ENCODE data around the gene SORCS1. TPM values are rescaled to one million over a fixed set of nuclear protein-coding genes. Genes with fewer than 3 reads are reported as not detected.

Gene SORCS1
- total RNA-seq, 1 experiment from 2014 or later = not detected

DNA sequence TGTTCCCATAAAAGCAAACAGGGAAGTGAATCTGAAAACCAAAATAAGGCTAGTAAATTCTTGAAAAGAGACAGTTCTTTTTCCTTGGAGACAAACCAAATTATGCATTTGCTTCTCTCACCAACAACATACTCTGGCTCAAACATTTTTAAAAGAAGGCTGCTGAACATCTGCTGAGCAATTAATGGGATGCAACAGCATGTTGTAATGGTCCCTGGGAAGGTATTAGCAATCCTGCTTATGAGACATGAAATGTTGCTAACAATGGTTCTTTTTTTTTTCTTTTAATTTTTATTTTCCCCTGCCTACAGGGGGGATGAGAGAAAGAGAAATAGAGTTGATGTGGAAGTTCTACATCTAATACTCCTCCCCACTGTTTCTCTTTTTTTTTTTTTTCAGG is 572.1 kb downstream of the SORCS1 start:
- Mint-ChIP-seq H3K27ac (ENCODE audit: unreplicated experiment) (no peak overlapping the region), H3K4me1 (ENCODE audit: low read depth, unreplicated experiment) (no peaks in the 10 kb centered on the region), H3K9me3 (ENCODE audit: unreplicated experiment) (no peaks in the 10 kb centered on the region), H3K4me3 (ENCODE audit: unreplicated experiment) (no peak overlapping the region), H3K27me3 (ENCODE audit: insufficient read depth, unreplicated experiment) (no peaks in the 10 kb centered on the region), H3K36me3 (ENCODE audit: insufficient read depth, unreplicated experiment) (no peaks in the 10 kb centered on the region)
- no peak overlapping the region for H3K4me3 ChIP-seq (ENCODE audit: low read depth, low read length)
- H3K27me3 ChIP-seq (replicated peaks; ENCODE audit: control insufficient read depth, insufficient read depth, low read length) = no peaks in the 10 kb centered on the region
- no peak for DNase-seq
- ChIA-PET POLR2A (no interaction called here), CTCF (no interaction called here)
- intact Hi-C loops (cut with micrococcal nuclease; ENCODE audit: unreplicated experiment) = no loop called here
- no peak for TF ChIP-seq CTCF (IDR thresholded peaks at IDR 0.05; ENCODE audit: insufficient read depth in 1 of 2, low read depth in 1 of 2, low read length in 1 of 2, severe bottlenecking in 1 of 2, unreplicated experiment in 1 of 2)
- H3K36me3 ChIP-seq (ENCODE audit: control insufficient read depth, insufficient read depth, low read length) = no peaks in the 10 kb centered on the region
- H3K4me1 ChIP-seq = no peaks in the 10 kb centered on the region
- no TSS peak for BruUV-seq (replicated peaks)
- no peaks in the 10 kb centered on the region for H3K9me3 ChIP-seq

DNA sequence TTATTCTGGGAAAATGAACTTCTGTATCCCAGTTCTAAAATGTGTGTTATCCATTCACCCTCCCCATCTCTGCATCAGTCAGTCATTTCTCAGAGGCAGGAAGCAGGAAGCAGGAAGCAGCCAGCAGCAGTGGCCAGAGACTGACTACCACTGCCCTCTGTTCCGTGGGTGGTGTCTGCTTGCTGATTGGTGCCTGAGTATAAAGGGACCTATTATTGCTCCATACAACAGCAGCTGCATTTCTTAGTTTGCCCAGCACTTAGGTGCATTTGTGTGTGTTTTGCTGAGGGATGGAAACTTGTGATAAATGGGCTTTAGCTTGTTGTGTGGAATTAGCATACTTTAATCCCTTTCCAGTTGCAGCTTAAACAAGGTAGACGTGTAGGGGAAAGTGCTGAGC is 582.2 kb downstream of the SORCS1 start:
- no TSS peak for BruUV-seq (replicated peaks)
- H3K27ac Mint-ChIP-seq (ENCODE audit: unreplicated experiment) = no peak overlapping the region
- no peaks in the 10 kb centered on the region for H3K27me3 ChIP-seq (replicated peaks; ENCODE audit: control insufficient read depth, insufficient read depth, low read length)
- no peaks in the 10 kb centered on the region for H3K4me1 ChIP-seq
- ChIA-PET CTCF (no interaction called here), POLR2A (no interaction called here)
- no peaks in the 10 kb centered on the region for H3K36me3 Mint-ChIP-seq (ENCODE audit: insufficient read depth, unreplicated experiment)
- no peak for DNase-seq
- H3K4me3 ChIP-seq (ENCODE audit: low read depth, low read length) = no peak overlapping the region
- H3K27me3 Mint-ChIP-seq (ENCODE audit: insufficient read depth, unreplicated experiment) = no peaks in the 10 kb centered on the region
- H3K9me3 Mint-ChIP-seq (ENCODE audit: unreplicated experiment) = no peaks in the 10 kb centered on the region
- H3K36me3 ChIP-seq (ENCODE audit: control insufficient read depth, insufficient read depth, low read length) = no peaks in the 10 kb centered on the region
- H3K4me3 Mint-ChIP-seq (ENCODE audit: unreplicated experiment) = no peak overlapping the region
- intact Hi-C loops (cut with micrococcal nuclease; ENCODE audit: unreplicated experiment) = no loop called here
- no peaks in the 10 kb centered on the region for H3K4me1 Mint-ChIP-seq (ENCODE audit: low read depth, unreplicated experiment)
- H3K9me3 ChIP-seq = no peaks in the 10 kb centered on the region
- no peak for TF ChIP-seq CTCF (IDR thresholded peaks at IDR 0.05; ENCODE audit: insufficient read depth in 1 of 2, low read depth in 1 of 2, low read length in 1 of 2, severe bottlenecking in 1 of 2, unreplicated experiment in 1 of 2)

GRCh38 chr10:106577756-106578155 is 586.8 kb downstream of the SORCS1 start:
- no peak overlapping the region for H3K4me3 ChIP-seq (ENCODE audit: low read depth, low read length)
- TF ChIP-seq CTCF (IDR thresholded peaks at IDR 0.05; ENCODE audit: insufficient read depth in 1 of 2, low read depth in 1 of 2, low read length in 1 of 2, severe bottlenecking in 1 of 2, unreplicated experiment in 1 of 2) = no peak
- H3K9me3 Mint-ChIP-seq (ENCODE audit: unreplicated experiment) = no peaks in the 10 kb centered on the region
- H3K27me3 ChIP-seq (replicated peaks; ENCODE audit: control insufficient read depth, insufficient read depth, low read length) = no peaks in the 10 kb centered on the region
- intact Hi-C loops (cut with micrococcal nuclease; ENCODE audit: unreplicated experiment) = loop anchor here (10.0 kb wide), 1 partner anchor 163 kb away; no protein-coding TSS in a partner anchor
- ChIA-PET CTCF (no interaction called here), POLR2A (no interaction called here)
- no TSS peak for BruUV-seq (replicated peaks)
- no peaks in the 10 kb centered on the region for H3K36me3 Mint-ChIP-seq (ENCODE audit: insufficient read depth, unreplicated experiment)
- H3K4me3 Mint-ChIP-seq (ENCODE audit: unreplicated experiment) = no peak overlapping the region
- peaks cover 3% of the 10 kb centered on the region for H3K27me3 Mint-ChIP-seq (ENCODE audit: insufficient read depth, unreplicated experiment)
- no peaks in the 10 kb centered on the region for H3K9me3 ChIP-seq
- H3K36me3 ChIP-seq (ENCODE audit: control insufficient read depth, insufficient read depth, low read length) = no peaks in the 10 kb centered on the region
- H3K4me1 ChIP-seq = no peaks in the 10 kb centered on the region
- DNase-seq = no peak
- no peaks in the 10 kb centered on the region for H3K4me1 Mint-ChIP-seq (ENCODE audit: low read depth, unreplicated experiment)
- H3K27ac Mint-ChIP-seq (ENCODE audit: unreplicated experiment) = no peak overlapping the region

All from Caco-2 (cell line).